Osteocyte (in vitro differentiated cells): Measurements from ENCODE around the gene IL25. TPM values are rescaled to one million over a fixed set of nuclear protein-coding genes. Genes with fewer than 3 reads are reported as not detected.
"Not testable (repeated sequence)": the region's sequence is repeated elsewhere in the genome, so short reads cannot be mapped to it uniquely, and the experiment has no call there.

Experiments
- DNase-seq: peaks from one replicate; pipeline ENCODE4 v3.0.0; 2021; ENCODE audit warnings: mixed read lengths; ENCODE audit not compliant: unreplicated experiment; ENCODE audit errors: extremely low spot score
- H3K27ac Mint-ChIP-seq: one replicate; pipeline ENCODE4 v1.8.0; 2021; ENCODE audit warnings: mild to moderate bottlenecking, mixed read lengths; ENCODE audit not compliant: unreplicated experiment
- H3K27me3 Mint-ChIP-seq: one replicate; pipeline ENCODE4 v1.8.0; 2021; ENCODE audit warnings: mixed read lengths; ENCODE audit not compliant: unreplicated experiment
- H3K36me3 Mint-ChIP-seq: one replicate; pipeline ENCODE4 v1.8.0; 2021; ENCODE audit warnings: mixed read lengths; ENCODE audit not compliant: unreplicated experiment
- H3K4me1 Mint-ChIP-seq: one replicate; pipeline ENCODE4 v1.8.0; 2021; ENCODE audit warnings: mixed read lengths; ENCODE audit not compliant: unreplicated experiment
- H3K4me3 Mint-ChIP-seq: one replicate; pipeline ENCODE4 v1.8.0; 2021; ENCODE audit warnings: mild to moderate bottlenecking, moderate library complexity, mixed read lengths; ENCODE audit not compliant: unreplicated experiment
- H3K9me3 Mint-ChIP-seq: one replicate; pipeline ENCODE4 v1.8.0; 2021; ENCODE audit warnings: mixed read lengths; ENCODE audit not compliant: unreplicated experiment
- microRNA-seq: library from miRNA; unstranded; fragments of <30 nt; microRNA quantifications from one replicate; pipeline ENCODE4 v1.1.0, GENCODE V29; 2020; ENCODE audit not compliant: unreplicated experiment
- total RNA-seq: library from RNA; stranded (reverse); gene quantifications from 2 replicates; pipeline ENCODE4 v1.2.1, GENCODE V29; 2021
- TF ChIP-seq, protein P1 (sequence below): fragments of 200-600 bp; sonication (generic); IDR thresholded peaks from 2 replicates; pipeline ENCODE4 v1.5.0; 2021; ENCODE audit warnings: antibody characterized with exemption, mild to moderate bottlenecking, moderate library complexity

The IL25 gene
- total RNA-seq, 1 donor from 2014 or later = not detected

GRCh38 chr14:23423657-23424056 lies 51.0 kb downstream of the IL25 start:
- TF ChIP-seq, protein P1, sequence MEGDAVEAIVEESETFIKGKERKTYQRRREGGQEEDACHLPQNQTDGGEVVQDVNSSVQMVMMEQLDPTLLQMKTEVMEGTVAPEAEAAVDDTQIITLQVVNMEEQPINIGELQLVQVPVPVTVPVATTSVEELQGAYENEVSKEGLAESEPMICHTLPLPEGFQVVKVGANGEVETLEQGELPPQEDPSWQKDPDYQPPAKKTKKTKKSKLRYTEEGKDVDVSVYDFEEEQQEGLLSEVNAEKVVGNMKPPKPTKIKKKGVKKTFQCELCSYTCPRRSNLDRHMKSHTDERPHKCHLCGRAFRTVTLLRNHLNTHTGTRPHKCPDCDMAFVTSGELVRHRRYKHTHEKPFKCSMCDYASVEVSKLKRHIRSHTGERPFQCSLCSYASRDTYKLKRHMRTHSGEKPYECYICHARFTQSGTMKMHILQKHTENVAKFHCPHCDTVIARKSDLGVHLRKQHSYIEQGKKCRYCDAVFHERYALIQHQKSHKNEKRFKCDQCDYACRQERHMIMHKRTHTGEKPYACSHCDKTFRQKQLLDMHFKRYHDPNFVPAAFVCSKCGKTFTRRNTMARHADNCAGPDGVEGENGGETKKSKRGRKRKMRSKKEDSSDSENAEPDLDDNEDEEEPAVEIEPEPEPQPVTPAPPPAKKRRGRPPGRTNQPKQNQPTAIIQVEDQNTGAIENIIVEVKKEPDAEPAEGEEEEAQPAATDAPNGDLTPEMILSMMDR = no peak
- Mint-ChIP-seq H3K4me1 (no peaks in the 10 kb centered on the region), H3K27ac (no peak overlapping the region), H3K9me3 (no peaks in the 10 kb centered on the region), H3K4me3 (no peak overlapping the region), H3K27me3 (peaks cover 15% of the 10 kb centered on the region), H3K36me3 (no peaks in the 10 kb centered on the region)
- no peak for DNase-seq

GRCh38 chr14:23425169-23425568 lies 52.6 kb downstream of the IL25 start:
- DNase-seq = no peak
- no peaks in the 10 kb centered on the region for H3K9me3 Mint-ChIP-seq
- TF ChIP-seq, protein P1 = no peak
- H3K27ac Mint-ChIP-seq = no peak overlapping the region
- H3K4me3 Mint-ChIP-seq = no peak overlapping the region
- H3K27me3 Mint-ChIP-seq = peaks cover 13% of the 10 kb centered on the region
- no peaks in the 10 kb centered on the region for H3K36me3 Mint-ChIP-seq
- H3K4me1 Mint-ChIP-seq = no peaks in the 10 kb centered on the region

GRCh38 chr14:23425798-23426197 lies 53.2 kb downstream of the IL25 start:
- H3K27ac Mint-ChIP-seq, H3K9me3 Mint-ChIP-seq, DNase-seq, H3K4me3 Mint-ChIP-seq, H3K4me1 Mint-ChIP-seq, H3K36me3 Mint-ChIP-seq: not testable (repeated sequence)
- peaks cover 11% of the 10 kb centered on the region for H3K27me3 Mint-ChIP-seq

Small RNAs within 50 kb of the gene (microRNA-seq; reads per million reads assigned to microRNA genes)
- not detected for gene MIR208A
- not detected for gene MIR208B

Other genes with a start within 250 kb of the IL25 start
- gene SLC7A8, start 189.1 kb upstream of the IL25 start, total RNA-seq = 0.52 and 0.75 TPM in 2 replicates
- not detected in 2 replicates for gene RNF212B, start 134.9 kb upstream of the IL25 start, total RNA-seq
- 6.9 and 8.4 TPM in 2 replicates for gene HOMEZ, start 86.7 kb upstream of the IL25 start, total RNA-seq
- 15.3 and 19.2 TPM in 2 replicates for gene PPP1R3E, start 70.0 kb upstream of the IL25 start, total RNA-seq
- 21.6 and 27.9 TPM in 2 replicates for gene BCL2L2, start 66.0 kb upstream of the IL25 start, total RNA-seq
- 175 and 183 TPM in 2 replicates for gene PABPN1, start 51.4 kb upstream of the IL25 start, total RNA-seq
- gene SLC22A17, start 19.9 kb upstream of the IL25 start, total RNA-seq = 36.4 and 42.7 TPM in 2 replicates
- 30.5 and 31.9 TPM in 2 replicates for gene EFS, start 7.6 kb upstream of the IL25 start, total RNA-seq
- gene CMTM5, start 4.2 kb downstream of the IL25 start, total RNA-seq = not detected in 2 replicates
- gene MYH6, start 35.5 kb downstream of the IL25 start, total RNA-seq = not detected in 2 replicates
- not detected in 2 replicates for gene MYH7, start 62.9 kb downstream of the IL25 start, total RNA-seq
- 32.3 and 34.6 TPM in 2 replicates for gene NGDN, start 96.9 kb downstream of the IL25 start, total RNA-seq
- gene ZFHX2, start 179.0 kb downstream of the IL25 start, total RNA-seq = 3.8 and 5.7 TPM in 2 replicates
- gene THTPA, start 183.5 kb downstream of the IL25 start, total RNA-seq = 22.3 and 25.7 TPM in 2 replicates
- 27.5 and 32.6 TPM in 2 replicates for gene AP1G2, start 195.0 kb downstream of the IL25 start, total RNA-seq
- not detected in 2 replicates for gene JPH4, start 206.0 kb downstream of the IL25 start, total RNA-seq